Suprapubic skin (tissue), 3 donors: ENCODE measurements around the gene INPP1.

Experiments
- POLR2AphosphoS5 ChIP-seq, 3 donors: sonication (generic); formaldehyde crosslinking; IDR thresholded peaks; one replicate each; pipeline ENCODE4 v1.6.1; 2017; ENCODE audit warnings: antibody characterized with exemption in 3 of 3
- TF ChIP-seq, protein P1 (sequence below), 2 donors: fragments of 200-600 bp in 1 of 2; fragments of 450-650 bp in 1 of 2; sonication (generic) in 1 of 2; IDR thresholded peaks; one replicate each; pipeline ENCODE4 v1.5.1; 2016 to 2019; ENCODE audit warnings: antibody characterized with exemption in 2 of 2, mild to moderate bottlenecking in 1 of 2, moderate library complexity in 1 of 2

GRCh38 chr2:190320696-190321095 lies 22.7 kb upstream of the INPP1 start:
- TF ChIP-seq, protein P1, sequence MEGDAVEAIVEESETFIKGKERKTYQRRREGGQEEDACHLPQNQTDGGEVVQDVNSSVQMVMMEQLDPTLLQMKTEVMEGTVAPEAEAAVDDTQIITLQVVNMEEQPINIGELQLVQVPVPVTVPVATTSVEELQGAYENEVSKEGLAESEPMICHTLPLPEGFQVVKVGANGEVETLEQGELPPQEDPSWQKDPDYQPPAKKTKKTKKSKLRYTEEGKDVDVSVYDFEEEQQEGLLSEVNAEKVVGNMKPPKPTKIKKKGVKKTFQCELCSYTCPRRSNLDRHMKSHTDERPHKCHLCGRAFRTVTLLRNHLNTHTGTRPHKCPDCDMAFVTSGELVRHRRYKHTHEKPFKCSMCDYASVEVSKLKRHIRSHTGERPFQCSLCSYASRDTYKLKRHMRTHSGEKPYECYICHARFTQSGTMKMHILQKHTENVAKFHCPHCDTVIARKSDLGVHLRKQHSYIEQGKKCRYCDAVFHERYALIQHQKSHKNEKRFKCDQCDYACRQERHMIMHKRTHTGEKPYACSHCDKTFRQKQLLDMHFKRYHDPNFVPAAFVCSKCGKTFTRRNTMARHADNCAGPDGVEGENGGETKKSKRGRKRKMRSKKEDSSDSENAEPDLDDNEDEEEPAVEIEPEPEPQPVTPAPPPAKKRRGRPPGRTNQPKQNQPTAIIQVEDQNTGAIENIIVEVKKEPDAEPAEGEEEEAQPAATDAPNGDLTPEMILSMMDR (IDR thresholded peaks at IDR 0.05), result no peak
- TF ChIP-seq POLR2AphosphoS5 (IDR thresholded peaks at IDR 0.05), result no peak
